Loucy (cell line): ENCODE measurements around the gene NCF2.

Source experiments
- CTCF ChIP-seq: fragments of 200-600 bp; sonication (generic); conservative IDR thresholded peaks from 2 replicates; pipeline ENCODE4 v1.5.1; 2014; ENCODE audit warnings: mild to moderate bottlenecking, antibody characterized with exemption, low read length
- EZH2phosphoT487 ChIP-seq: fragments of 200-600 bp; IDR thresholded peaks from 2 replicates; pipeline ENCODE4 v1.6.1; 2018; ENCODE audit warnings: antibody characterized with exemption, mild to moderate bottlenecking, moderate library complexity, borderline replicate concordance

GRCh38 chr1:183567584-183567983, 22.7 kb downstream of the NCF2 start:
- TF ChIP-seq CTCF (no peak), EZH2phosphoT487 (no peak)
